SK-N-SH (cell line): ENCODE results near the gene EIF3A.

Source experiments
- EP300 ChIP-seq, 2 experiments: IDR thresholded peaks; 2 replicates each; pipeline versions ENCODE4 v1.4.0 to v1.6.1; 2012; ENCODE audit warnings: borderline replicate concordance in 1 of 2, low read depth in 1 of 2, low read length in 1 of 2
- JUND ChIP-seq: IDR thresholded peaks from 2 replicates; pipeline ENCODE4 v1.4.0; 2012
- NRF1 ChIP-seq: IDR thresholded peaks from 2 replicates; pipeline ENCODE4 v1.6.1; 2012; ENCODE audit warnings: low read depth, mild to moderate bottlenecking, low read length
- POLR2AphosphoS5 ChIP-seq: IDR thresholded peaks from 2 replicates; pipeline ENCODE4 v1.6.1; 2012; ENCODE audit warnings: low read depth, low read length
- RFX5 ChIP-seq: IDR thresholded peaks from 2 replicates; pipeline ENCODE4 v1.6.1; 2012; ENCODE audit warnings: mild to moderate bottlenecking, improper control_type of control experiment, low read length
- SIN3A ChIP-seq: IDR thresholded peaks from 2 replicates; pipeline ENCODE4 v1.6.1; 2012; ENCODE audit warnings: low read depth, mild to moderate bottlenecking, low read length, moderate library complexity, borderline replicate concordance
- TF ChIP-seq, protein P1 (sequence below): IDR thresholded peaks from 2 replicates; pipeline ENCODE4 v1.4.0; 2012; ENCODE audit warnings: low read depth, borderline replicate concordance
- TF ChIP-seq, protein P2 (sequence below): IDR thresholded peaks from 2 replicates; pipeline ENCODE4; 2012
- TF ChIP-seq, protein P3 (sequence below): fragments of 200-600 bp; sonication (generic); IDR thresholded peaks from 2 replicates; pipeline ENCODE4 v1.6.1; 2017; ENCODE audit warnings: antibody characterized with exemption, mild to moderate bottlenecking, moderate library complexity
- TF ChIP-seq, protein P4 (sequence below): IDR thresholded peaks from 2 replicates; pipeline ENCODE4 v1.4.0; 2012; ENCODE audit warnings: low read depth

DNA sequence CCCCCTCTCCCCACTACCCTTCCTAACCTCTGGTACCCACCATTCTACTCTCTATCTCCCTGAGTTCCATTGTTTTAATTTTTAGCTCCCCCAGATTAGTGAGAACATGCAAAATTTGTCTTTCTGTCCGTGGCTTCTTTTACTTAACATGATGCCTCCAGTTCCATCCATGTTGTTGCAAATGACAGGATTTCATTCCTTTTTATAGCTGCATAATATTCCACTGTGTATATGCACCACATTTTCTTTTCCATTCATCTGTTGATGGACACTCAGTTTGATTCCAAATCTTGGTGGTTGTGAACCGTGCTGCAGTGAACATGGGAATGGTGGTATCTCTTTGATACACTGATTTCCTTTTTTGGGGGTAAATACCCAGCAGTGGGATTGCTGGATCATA lies 45.3 kb upstream of the EIF3A start:
- TF ChIP-seq SIN3A (no peak), JUND (no peak), POLR2AphosphoS5 (no peak), EP300 (IDR thresholded peaks at IDR 0.05; ENCODE audit: borderline replicate concordance in 1 of 2, low read depth in 1 of 2, low read length in 1 of 2) (no peak), NRF1 (no peak), RFX5 (no peak)
- TF ChIP-seq, protein P1, sequence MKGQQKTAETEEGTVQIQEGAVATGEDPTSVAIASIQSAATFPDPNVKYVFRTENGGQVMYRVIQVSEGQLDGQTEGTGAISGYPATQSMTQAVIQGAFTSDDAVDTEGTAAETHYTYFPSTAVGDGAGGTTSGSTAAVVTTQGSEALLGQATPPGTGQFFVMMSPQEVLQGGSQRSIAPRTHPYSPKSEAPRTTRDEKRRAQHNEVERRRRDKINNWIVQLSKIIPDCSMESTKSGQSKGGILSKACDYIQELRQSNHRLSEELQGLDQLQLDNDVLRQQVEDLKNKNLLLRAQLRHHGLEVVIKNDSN: no peak
- TF ChIP-seq, protein P2, sequence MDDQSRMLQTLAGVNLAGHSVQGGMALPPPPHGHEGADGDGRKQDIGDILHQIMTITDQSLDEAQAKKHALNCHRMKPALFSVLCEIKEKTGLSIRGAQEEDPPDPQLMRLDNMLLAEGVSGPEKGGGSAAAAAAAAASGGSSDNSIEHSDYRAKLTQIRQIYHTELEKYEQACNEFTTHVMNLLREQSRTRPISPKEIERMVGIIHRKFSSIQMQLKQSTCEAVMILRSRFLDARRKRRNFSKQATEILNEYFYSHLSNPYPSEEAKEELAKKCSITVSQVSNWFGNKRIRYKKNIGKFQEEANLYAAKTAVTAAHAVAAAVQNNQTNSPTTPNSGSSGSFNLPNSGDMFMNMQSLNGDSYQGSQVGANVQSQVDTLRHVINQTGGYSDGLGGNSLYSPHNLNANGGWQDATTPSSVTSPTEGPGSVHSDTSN: no peak
- TF ChIP-seq, protein P3, sequence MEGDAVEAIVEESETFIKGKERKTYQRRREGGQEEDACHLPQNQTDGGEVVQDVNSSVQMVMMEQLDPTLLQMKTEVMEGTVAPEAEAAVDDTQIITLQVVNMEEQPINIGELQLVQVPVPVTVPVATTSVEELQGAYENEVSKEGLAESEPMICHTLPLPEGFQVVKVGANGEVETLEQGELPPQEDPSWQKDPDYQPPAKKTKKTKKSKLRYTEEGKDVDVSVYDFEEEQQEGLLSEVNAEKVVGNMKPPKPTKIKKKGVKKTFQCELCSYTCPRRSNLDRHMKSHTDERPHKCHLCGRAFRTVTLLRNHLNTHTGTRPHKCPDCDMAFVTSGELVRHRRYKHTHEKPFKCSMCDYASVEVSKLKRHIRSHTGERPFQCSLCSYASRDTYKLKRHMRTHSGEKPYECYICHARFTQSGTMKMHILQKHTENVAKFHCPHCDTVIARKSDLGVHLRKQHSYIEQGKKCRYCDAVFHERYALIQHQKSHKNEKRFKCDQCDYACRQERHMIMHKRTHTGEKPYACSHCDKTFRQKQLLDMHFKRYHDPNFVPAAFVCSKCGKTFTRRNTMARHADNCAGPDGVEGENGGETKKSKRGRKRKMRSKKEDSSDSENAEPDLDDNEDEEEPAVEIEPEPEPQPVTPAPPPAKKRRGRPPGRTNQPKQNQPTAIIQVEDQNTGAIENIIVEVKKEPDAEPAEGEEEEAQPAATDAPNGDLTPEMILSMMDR: no peak
- TF ChIP-seq, protein P4, sequence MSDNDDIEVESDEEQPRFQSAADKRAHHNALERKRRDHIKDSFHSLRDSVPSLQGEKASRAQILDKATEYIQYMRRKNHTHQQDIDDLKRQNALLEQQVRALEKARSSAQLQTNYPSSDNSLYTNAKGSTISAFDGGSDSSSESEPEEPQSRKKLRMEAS: no peak
